Placental epithelial cell (primary cell): ENCODE measurements around the gene MAPK4. TPM values are rescaled to one million over a fixed set of nuclear protein-coding genes. Genes with fewer than 3 reads are reported as not detected.

ENCODE experiments used
- total RNA-seq: library from RNA; depleted of rRNA; stranded (reverse); fragments of >200 nt; gene quantifications from 2 replicates; pipeline ENCODE4 v1.2.3, GENCODE V29; 2012

The MAPK4 gene
- 5.9 and 7.5 TPM in 2 replicates for total RNA-seq

DNA sequence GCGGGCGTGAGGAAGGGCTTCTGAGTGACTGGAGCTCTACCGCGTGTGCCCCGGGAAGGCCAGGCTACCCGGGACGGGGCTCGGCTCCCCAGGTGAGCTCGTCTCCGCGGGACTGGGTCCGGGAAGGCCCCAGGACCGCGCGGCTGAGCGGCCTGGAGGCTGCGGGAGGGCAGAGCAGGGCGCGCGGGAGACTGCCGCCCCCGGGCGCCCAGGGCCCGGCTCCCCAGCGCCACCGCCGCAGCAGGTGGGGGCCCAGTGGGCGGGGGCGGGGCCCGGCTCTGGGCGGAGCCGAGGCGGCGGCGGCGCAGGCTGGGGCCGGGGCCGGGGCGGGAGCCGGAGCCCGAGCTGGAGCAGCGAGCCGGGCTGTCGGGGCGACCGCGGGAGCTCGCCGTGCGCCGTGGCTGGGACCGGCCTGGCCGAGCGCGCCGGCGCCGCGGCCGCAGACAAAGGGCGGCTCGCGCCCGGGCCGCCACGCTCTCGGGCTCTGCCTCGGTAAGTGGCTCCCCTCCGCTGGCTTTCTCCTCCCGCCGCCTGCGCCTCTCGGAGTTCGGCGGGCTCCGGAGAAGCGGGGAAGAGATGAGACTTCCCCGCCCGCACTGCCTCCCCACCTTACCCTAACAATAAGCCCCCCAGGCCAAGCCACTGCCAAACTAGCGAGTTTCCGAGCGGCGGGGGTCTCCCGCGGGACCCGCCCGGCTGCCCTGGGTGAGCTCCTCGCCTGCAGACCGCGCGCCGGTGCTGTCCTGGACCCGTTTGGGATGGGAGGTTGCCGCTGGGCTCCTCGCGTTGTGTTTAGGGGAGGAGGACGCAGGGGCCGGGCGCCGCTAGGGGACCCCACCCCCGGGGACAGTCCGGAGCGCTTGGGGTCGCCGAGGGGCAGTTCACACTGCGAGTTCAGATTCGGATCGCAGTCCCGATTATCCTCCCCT is at the start of gene MAPK4:
TSS of gene MAPK4 (plus strand) at position 336 of the 929 bp plus-strand sequence. CDS start 103,872 bp downstream, outside the sequence.

Other genes starting within 250 kb of the MAPK4 start
- 2.7 and 4.8 TPM in 2 replicates for gene SKA1, start 185.0 kb upstream of the MAPK4 start, total RNA-seq